ENCODE results near the gene FRMD1. TPM values are rescaled to one million over a fixed set of nuclear protein-coding genes. Genes with fewer than 3 reads are reported as not detected.

The FRMD1 gene
- total RNA-seq, 1 donor from 2014 or later = 0.09 TPM

DNA sequence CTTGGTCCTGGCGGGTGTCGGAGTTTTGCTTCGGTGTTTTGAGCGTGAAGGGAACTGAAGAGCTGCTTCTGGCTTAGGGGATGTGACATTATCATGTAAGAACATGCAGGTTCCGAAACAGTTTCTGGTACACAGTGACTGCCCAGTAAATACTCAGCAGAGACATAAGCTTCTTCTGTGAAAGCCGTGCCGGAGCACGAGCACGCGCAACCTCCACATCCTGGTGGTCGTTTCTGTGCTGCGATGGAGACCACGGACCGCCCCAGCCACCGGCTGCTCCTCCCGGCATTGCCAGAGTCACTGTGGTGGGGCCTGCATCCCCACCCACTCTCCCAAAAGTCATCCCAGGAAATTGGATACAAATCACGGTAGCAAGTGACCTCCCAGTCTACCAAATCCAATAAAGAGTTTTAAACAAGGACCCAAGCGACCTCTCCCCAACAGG, 62.8 kb downstream of the FRMD1 start:
- H3K27me3 ChIP-seq = no peaks in the 10 kb centered on the region
- H3K4me1 ChIP-seq = no peaks in the 10 kb centered on the region
- no peak overlapping the region for H3K27ac ChIP-seq
- H3K9me3 ChIP-seq = peaks cover 11% of the 10 kb centered on the region
- DNase-seq (no peak), ATAC-seq (no peak)
- TF ChIP-seq CTCF (IDR thresholded peaks at IDR 0.05) = no peak
- H3K36me3 ChIP-seq = no peaks in the 10 kb centered on the region
- intact Hi-C loops (cut with DNase I) = no loop called here
- H3K4me3 ChIP-seq = no peak overlapping the region

- DNase-seq = no peak
- no peak for ATAC-seq
- no peaks in the 10 kb centered on the region for H3K4me1 ChIP-seq
- no peak overlapping the region for H3K4me3 ChIP-seq
- no peak overlapping the region for H3K27ac ChIP-seq
- no peak for TF ChIP-seq CTCF (IDR thresholded peaks at IDR 0.05)
- H3K36me3 ChIP-seq = no peaks in the 10 kb centered on the region
- intact Hi-C loops (cut with DNase I) = no loop called here
- H3K27me3 ChIP-seq = no peaks in the 10 kb centered on the region
- H3K9me3 ChIP-seq = peaks cover 16% of the 10 kb centered on the region
Measured at GRCh38 chr6:168015482-168016175, 63.4 kb downstream of the FRMD1 start.

DNA sequence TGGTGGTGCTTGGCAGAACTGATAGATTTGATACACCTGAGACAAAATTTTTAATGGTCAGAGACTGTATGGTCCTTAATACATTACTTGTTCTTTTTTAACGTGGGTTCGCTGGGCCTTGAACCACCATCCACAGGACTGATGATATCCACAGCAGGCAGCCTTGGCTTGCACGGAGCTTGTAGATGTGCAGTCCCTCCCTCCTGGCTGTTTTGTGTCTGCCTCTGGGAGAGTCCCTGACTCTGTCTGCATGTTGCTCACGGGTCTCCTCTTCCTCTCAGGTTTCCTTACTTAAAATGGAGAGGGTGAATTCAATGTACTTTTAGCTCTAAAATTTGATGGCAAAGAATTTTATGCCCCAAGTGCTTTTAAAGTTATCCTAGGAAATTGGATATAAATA, 64.0 kb downstream of the FRMD1 start:
- Histone ChIP-seq H3K36me3 (no peaks in the 10 kb centered on the region), H3K4me3 (no peak overlapping the region), H3K27me3 (no peaks in the 10 kb centered on the region), H3K9me3 (peaks cover 17% of the 10 kb centered on the region), H3K4me1 (no peaks in the 10 kb centered on the region), H3K27ac (no peak overlapping the region)
- TF ChIP-seq CTCF (IDR thresholded peaks at IDR 0.05) = no peak
- DNase-seq (no peak), ATAC-seq (no peak)
- intact Hi-C loops (cut with DNase I) = no loop called here

GRCh38 chr6:168014428-168014827, 64.6 kb downstream of the FRMD1 start:
- H3K36me3 ChIP-seq = no peaks in the 10 kb centered on the region
- H3K4me3 ChIP-seq = no peak overlapping the region
- H3K4me1 ChIP-seq = no peaks in the 10 kb centered on the region
- intact Hi-C loops (cut with DNase I) = no loop called here
- peaks cover 17% of the 10 kb centered on the region for H3K9me3 ChIP-seq
- ATAC-seq (no peak), DNase-seq (no peak)
- TF ChIP-seq CTCF (IDR thresholded peaks at IDR 0.05) = no peak
- no peaks in the 10 kb centered on the region for H3K27me3 ChIP-seq
- no peak overlapping the region for H3K27ac ChIP-seq

DNA sequence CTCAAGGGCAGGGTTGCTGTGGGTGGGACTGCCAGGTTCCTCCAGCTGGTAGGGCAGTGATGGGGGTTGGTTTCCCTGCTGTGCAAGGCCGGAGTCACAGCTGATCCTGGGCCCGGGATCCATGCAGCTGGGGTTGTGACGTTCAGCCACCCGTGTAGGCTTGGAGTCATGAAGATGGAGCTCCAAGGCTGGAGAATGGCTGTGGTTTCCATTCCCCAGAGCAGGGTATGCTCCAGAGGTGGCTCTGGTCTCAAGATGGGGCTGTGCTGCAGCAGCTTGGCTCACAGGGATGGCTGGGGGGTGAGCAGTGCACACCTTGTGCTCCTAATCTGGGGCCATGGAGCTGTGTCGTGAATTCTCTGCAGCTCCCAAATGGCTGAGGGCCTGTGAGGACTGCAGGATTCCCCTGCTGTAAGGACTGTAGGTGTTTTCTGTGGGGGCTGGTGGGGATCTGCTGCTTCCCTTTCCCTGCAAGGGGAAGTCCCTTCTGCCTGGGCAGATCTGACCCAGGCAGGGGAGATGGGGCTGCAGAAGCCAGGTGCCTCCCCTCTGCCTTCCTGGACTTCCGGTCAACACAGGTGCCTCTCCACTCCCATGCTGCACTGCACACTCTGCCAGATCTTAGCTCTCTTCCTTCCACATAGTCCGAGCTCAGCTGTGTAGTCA, 65.6 kb downstream of the FRMD1 start:
- Histone ChIP-seq H3K27ac (no peak overlapping the region), H3K9me3 (peaks cover 17% of the 10 kb centered on the region), H3K27me3 (no peaks in the 10 kb centered on the region), H3K36me3 (no peaks in the 10 kb centered on the region), H3K4me1 (no peaks in the 10 kb centered on the region), H3K4me3 (no peak overlapping the region)
- intact Hi-C loops (cut with DNase I) = no loop called here
- TF ChIP-seq CTCF (IDR thresholded peaks at IDR 0.05) = no peak
- ATAC-seq = no peak
- no peak for DNase-seq

All from upper lobe of right lung (tissue), 1 donor.